ENCODE results near the gene TBC1D1.

DNA sequence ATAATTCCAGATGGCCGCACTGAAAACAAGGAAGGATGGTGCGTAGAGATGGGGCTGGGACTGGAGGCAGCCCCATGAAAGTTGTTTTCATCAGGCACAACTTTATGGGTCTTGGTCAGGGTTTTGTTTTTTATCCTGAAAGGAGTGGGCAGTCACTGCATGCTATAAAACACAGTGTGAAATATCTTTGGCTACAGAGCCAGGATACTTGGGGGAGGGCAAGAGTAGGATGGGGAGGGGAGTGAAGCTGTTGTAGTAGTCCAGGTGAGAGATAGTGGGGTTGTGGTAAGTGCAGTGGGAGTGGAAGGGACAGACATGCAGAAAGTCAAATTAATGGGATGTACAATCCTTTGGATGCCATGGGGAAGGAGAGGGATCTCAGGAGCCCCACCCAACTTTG is 125.8 kb downstream of the TBC1D1 start:
- no peak for TF ChIP-seq POLR2A (IDR thresholded peaks at IDR 0.05)
- TF ChIP-seq, protein P1, sequence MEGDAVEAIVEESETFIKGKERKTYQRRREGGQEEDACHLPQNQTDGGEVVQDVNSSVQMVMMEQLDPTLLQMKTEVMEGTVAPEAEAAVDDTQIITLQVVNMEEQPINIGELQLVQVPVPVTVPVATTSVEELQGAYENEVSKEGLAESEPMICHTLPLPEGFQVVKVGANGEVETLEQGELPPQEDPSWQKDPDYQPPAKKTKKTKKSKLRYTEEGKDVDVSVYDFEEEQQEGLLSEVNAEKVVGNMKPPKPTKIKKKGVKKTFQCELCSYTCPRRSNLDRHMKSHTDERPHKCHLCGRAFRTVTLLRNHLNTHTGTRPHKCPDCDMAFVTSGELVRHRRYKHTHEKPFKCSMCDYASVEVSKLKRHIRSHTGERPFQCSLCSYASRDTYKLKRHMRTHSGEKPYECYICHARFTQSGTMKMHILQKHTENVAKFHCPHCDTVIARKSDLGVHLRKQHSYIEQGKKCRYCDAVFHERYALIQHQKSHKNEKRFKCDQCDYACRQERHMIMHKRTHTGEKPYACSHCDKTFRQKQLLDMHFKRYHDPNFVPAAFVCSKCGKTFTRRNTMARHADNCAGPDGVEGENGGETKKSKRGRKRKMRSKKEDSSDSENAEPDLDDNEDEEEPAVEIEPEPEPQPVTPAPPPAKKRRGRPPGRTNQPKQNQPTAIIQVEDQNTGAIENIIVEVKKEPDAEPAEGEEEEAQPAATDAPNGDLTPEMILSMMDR (IDR thresholded peaks at IDR 0.05) = no peak
